Measurements from ENCODE around the gene ACTR6. TPM values are rescaled to one million over a fixed set of nuclear protein-coding genes. Genes with fewer than 3 reads are reported as not detected.
A peak's percentile ranks its signal among the peaks of the same experiment; 100 is the strongest.

The ACTR6 gene
- total RNA-seq, 2 donors from 2014 or later: 12.1 to 19.4 TPM

DNA sequence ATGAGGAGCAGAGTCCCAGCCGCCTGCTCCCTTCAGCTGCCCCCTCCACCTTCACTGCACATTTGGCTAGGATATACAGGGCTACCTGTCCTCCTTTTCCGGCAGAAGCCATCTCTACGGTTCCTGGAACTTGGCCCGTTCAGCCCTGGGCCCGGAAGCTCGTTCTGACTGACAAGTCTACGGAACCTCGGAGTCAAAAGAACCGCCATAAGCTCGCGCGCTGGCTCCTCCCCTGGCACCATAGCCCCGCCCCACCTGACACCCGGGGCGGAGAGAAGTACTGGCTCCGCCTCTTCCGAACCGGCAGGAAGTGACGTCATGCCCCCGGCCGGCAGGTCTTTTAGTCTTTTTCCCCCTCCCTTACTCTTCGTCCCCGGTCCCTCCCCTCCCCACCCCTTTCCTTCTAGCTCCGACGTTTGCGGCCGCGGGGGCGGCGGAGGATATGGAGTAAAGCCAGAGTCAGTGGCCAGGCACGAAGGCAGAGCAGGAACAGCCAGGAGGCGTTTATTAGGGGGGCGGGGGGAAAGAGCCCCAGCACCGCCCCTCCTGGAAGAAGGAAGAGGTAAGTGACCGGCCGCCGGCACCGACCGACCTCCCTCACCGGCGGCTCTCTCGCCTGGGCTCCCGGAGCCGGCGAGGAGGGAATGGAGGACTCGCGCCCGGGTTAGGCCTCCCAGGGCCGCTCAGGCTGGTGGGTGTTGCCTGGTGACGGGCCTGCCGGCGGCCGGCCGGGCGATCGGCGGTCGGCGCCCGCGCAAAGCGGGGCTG lies 66.4 kb downstream of the ACTR6 start, which contains the start of the genes DEPDC4 and SCYL2:
TSS of gene DEPDC4 (minus strand) at position 245 of the 768 bp plus-strand sequence. CDS start at position 242, 3 bp downstream.
TSS of gene SCYL2 (plus strand) at position 343 of the 768 bp plus-strand sequence. CDS start 15,794 bp downstream, outside the sequence.
- peak; percentile 98 for DNase-seq (ENCODE audit: low spot score)
- Histone ChIP-seq H3K4me1 (peaks cover 0 to 27% of the 10 kb centered on the region in 2 donors), H3K4me3 (peak within 1 kb of the TSS; percentile 76 to 97), H3K9me3 (no peaks in the 10 kb centered on the region), H3K27me3 (no peaks in the 10 kb centered on the region), H3K27ac (peak within 1 kb of the TSS; percentile 97 to 99), H3K36me3 (no peaks in the 10 kb centered on the region)
- TF ChIP-seq, protein P1, sequence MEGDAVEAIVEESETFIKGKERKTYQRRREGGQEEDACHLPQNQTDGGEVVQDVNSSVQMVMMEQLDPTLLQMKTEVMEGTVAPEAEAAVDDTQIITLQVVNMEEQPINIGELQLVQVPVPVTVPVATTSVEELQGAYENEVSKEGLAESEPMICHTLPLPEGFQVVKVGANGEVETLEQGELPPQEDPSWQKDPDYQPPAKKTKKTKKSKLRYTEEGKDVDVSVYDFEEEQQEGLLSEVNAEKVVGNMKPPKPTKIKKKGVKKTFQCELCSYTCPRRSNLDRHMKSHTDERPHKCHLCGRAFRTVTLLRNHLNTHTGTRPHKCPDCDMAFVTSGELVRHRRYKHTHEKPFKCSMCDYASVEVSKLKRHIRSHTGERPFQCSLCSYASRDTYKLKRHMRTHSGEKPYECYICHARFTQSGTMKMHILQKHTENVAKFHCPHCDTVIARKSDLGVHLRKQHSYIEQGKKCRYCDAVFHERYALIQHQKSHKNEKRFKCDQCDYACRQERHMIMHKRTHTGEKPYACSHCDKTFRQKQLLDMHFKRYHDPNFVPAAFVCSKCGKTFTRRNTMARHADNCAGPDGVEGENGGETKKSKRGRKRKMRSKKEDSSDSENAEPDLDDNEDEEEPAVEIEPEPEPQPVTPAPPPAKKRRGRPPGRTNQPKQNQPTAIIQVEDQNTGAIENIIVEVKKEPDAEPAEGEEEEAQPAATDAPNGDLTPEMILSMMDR (IDR thresholded peaks at IDR 0.05): peak in 1 of 2 donors; percentile 15

DNA sequence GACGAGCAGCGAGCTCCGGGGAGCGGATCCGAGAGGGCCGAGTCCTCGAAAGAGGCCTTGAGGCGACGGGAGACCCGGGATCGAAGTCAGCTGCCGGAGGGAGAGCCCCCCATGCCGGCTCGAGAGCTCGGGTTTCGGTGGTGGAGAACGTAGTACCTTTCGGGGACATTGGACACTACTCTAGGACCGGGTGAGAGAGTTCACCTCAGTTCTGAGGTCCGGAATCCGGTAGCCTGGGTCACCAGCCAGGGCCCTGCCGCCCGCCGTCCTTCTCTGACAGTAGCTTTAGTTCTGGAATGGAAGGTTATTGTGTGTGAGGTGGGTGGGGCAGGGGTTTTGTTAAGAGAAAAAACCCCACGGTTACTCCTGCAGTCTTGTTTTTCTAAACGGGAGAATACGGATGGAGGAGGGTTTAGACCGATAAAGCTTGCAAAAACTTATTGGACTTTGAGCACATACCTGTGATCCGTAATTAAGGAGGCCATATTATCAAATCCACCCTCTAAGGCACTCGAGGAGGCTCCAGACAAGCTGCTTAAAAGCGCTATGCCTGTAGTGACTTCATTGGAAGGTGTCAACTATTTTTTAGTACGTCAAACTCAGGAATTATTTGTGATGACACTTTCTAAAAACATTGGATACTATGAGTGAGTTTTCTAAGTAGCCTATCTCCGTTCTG lies 67.1 kb downstream of the ACTR6 start:
- TF ChIP-seq, protein P1 (IDR thresholded peaks at IDR 0.05): no peak
- H3K27ac ChIP-seq: peak overlapping the region; percentile 97 to 99
- peak overlapping the region; percentile 76 to 97 for H3K4me3 ChIP-seq
- no peaks in the 10 kb centered on the region for H3K36me3 ChIP-seq
- no peak for DNase-seq (ENCODE audit: low spot score)
- no peaks in the 10 kb centered on the region for H3K27me3 ChIP-seq
- H3K4me1 ChIP-seq: peaks cover 0 to 27% of the 10 kb centered on the region in 2 donors
- no peaks in the 10 kb centered on the region for H3K9me3 ChIP-seq

DNA sequence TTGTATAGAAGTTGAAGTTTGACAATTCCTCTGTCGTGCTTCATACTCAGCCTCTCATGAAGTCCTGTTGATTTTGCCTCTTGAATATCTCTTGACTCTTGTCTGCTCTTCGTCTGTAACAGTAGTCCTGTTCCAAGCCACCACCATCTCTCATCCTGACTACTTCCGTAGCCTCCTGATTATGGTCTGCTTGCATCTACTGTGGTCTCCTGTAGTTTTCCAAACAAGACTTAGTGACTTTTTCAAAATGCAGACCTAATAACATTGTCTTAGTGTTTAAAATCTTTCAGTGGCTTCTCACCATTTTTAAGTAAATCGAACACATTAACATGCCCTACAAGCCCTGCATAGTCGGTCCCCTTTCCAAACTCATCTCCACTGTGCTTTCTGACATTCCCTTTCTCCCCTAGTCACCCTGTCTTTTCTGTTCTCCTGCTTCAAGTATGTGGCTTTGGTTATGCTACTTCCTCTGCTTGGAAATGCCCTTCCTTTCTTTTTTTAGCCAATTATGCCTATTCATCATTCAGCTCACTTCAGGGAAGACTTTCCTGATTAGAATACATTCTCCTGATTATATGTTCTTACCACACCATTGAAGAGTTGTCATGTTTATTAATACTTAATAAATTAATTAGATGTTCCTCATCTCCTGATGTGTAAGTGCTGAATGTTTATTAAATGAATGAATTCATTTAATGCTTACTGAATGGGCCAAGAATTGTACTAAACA lies 68.4 kb downstream of the ACTR6 start:
- DNase-seq (ENCODE audit: low spot score): no peak
- Histone ChIP-seq H3K4me1 (peaks cover 0 to 27% of the 10 kb centered on the region in 2 donors), H3K27me3 (no peaks in the 10 kb centered on the region), H3K9me3 (no peaks in the 10 kb centered on the region), H3K36me3 (no peaks in the 10 kb centered on the region), H3K4me3 (peak overlapping the region in 1 of 2 donors; percentile 76), H3K27ac (peak overlapping the region in 1 of 2 donors; percentile 97)
- TF ChIP-seq, protein P1 (IDR thresholded peaks at IDR 0.05): no peak

DNA sequence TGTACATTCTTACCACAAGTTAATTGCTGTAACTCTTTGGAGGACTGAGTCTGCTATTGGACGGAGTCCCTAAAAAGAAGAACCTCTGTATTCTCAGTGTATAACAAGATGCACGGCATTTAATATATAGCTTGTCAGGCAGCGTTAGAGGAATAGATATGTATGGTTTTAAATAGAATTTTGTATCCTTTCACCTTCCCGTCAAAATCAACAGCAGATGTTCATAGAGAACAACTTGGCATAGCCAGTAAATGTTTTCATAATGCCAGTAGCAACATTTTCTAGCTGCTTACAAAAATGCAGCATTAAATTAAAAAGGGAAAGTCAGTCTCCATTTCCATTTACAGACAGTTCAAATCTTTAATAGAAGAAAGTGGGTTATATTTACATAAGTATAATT lies 73.2 kb downstream of the ACTR6 start:
- peaks cover 0 to 14% of the 10 kb centered on the region in 2 donors for H3K4me1 ChIP-seq
- no peaks in the 10 kb centered on the region for H3K9me3 ChIP-seq
- H3K36me3 ChIP-seq: no peaks in the 10 kb centered on the region
- TF ChIP-seq, protein P1 (IDR thresholded peaks at IDR 0.05): no peak
- no peaks in the 10 kb centered on the region for H3K27me3 ChIP-seq
- no peak for DNase-seq (ENCODE audit: low spot score)
- no peak overlapping the region for H3K4me3 ChIP-seq
- H3K27ac ChIP-seq: no peak overlapping the region

MicroRNAs encoded within 50 kb of the gene (microRNA counts, 767-probe panel; counts per million panel counts)
- microRNA hsa-miR-1827: 0 to 1,387 counts per million in 2 donors

Small RNA genes within 50 kb of the gene (microRNA-seq; reads per million reads assigned to microRNA genes)
- 0 reads per million in 2 donors for gene MIR1827 (ENCODE audit: borderline number of aligned reads in 2 of 2, borderline replicate concordance in 1 of 2)

Other genes starting within 250 kb of the ACTR6 start
- 1 to 10 TPM; 2.4 to 3.1 TPM for gene ANKS1B, start 215.9 kb upstream of the ACTR6 start, total RNA-seq
- gene BLTP3B, start 57.9 kb upstream of the ACTR6 start, total RNA-seq: 10 to 100 TPM; 15.4 to 19.0 TPM
- gene DEPDC4, start 66.3 kb downstream of the ACTR6 start, total RNA-seq: under 1 TPM in 1 of 2 donors, not detected in 1; 0.44 TPM
- 10 to 100 TPM; 21.1 to 36.9 TPM for gene SCYL2, start 66.4 kb downstream of the ACTR6 start, total RNA-seq
- gene SLC17A8, start 156.3 kb downstream of the ACTR6 start, total RNA-seq: not detected